Stimulated activated naive CD4-positive, alpha-beta T cell treated with Interleukin-2 at 50 U/mL for 16 hours (primary cell): ENCODE measurements around the gene OMD.

Source experiments
- DNase-seq: peaks from one replicate; lab custom pipeline; 2025; lab: John Stamatoyannopoulos, UW

The OMD gene, protein sequence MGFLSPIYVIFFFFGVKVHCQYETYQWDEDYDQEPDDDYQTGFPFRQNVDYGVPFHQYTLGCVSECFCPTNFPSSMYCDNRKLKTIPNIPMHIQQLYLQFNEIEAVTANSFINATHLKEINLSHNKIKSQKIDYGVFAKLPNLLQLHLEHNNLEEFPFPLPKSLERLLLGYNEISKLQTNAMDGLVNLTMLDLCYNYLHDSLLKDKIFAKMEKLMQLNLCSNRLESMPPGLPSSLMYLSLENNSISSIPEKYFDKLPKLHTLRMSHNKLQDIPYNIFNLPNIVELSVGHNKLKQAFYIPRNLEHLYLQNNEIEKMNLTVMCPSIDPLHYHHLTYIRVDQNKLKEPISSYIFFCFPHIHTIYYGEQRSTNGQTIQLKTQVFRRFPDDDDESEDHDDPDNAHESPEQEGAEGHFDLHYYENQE

DNA sequence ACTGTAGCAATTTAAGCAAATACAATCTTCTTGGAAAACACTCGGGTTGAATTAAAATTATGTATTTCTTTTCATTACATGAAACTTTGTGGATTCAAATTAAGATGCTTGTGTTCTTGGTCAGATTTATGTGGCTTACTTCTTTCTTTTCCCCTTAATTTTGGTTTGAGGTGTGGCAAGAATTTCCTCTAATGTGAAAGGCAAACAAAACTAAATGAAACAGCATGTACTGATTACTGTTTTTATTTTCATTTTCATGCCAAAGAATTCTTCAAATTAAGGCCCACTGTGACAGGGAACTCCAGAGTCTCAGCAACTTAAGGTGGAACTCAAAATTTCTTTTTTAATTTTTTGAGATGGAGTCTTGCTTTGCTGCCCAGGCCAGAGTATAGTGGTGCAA is at the start of gene OMD:
TSS of gene OMD (minus strand) at position 132 of the 400 bp plus-strand sequence. CDS start 6,913 bp downstream, outside the sequence.
- DNase-seq = no peak

DNA sequence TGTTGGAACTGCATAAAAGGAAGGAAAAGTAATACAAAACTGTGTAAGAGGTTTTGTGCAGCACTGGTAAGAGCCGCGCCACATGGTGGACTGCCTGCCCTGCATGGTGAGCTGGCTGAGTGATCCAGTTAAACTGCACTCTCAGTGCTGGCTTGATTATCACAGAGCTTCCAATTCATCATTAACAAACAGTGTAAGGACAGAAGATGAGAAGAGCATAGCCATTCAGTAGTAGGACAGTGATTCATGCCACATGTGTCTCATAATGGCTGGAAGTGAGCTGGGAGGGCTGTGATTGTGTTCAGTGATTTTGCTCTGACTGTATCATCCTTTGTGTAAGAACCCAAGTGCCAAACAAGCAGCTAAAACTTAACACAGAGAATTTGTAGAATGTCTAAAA is 43.9 kb upstream of the OMD start:
- no peak for DNase-seq

DNA sequence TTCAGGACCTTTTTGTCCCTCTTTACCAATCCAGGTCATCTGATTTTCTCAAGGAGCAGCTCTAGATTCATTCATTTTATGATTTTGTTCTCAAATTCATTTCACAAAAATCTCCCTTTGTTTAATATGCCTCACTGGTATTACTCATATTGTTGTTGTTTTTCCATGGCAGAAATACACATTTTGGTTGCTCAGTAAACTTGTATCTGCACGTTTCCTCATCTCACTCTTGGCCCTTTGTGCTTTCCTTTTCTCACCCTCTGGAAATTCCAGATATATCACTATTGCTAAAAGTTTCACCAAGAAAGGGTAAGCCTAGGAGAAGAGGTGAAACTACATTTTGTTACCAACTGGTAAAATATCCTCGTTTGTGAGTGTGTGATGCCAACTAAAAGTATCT is 43.2 kb upstream of the OMD start:
- no peak for DNase-seq

DNA sequence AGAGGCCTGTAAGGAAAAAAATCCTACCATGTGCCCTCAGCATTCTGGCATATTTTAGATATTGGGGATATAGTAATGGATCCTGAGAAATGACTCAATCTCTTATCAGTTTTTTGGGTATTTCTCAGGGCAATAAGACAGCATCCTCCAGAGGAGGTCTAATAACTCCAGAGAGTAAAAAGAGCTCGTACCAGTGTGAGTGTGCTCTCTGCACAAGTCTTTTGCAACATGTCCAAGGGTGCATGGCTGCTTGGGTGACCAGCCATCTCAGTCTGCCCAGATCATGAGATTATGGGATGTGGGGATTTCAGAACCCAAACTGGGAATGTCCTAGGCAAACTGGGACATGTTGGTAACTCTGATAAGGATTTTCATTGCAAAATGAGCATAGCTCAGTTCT is 42.8 kb upstream of the OMD start:
- no peak for DNase-seq

DNA sequence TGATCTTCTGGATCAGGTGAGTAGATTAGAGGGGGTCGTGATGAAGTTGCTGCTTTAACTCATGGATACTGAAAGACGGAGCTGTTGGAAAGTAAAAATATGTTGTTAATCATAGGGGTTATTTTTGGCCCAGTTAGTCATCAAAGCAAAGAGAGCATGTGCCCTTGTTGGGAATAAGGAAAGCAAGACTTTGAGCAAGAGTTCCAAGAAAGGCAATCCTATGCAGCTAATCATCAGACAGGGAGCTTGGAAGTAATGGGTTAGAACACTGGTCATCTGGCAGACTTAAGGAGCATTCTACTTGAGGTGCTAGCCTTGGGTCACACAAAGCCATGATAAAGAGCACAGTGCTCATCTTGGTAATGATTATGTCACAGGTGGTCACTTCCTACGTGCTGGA is 39.7 kb upstream of the OMD start:
- no peak for DNase-seq

DNA sequence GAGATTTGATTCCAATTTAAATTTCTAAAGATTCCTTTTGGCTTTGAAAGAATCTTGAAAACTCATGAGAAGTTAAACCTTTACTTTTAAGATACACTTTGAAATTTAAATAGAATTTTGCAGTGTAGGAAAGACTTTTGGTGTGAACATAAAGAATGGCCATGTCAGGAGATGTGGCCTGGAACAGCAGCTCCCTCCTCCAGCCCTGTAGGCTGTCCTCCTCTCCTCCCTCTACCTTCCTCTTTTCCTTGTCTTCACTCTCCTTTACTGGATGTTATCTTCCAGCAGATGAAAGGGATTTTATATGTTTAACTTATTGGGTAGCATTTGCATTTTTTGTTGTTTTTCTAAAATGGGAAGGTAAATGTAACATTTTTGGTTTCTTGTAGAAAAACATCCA is 39.1 kb upstream of the OMD start:
- DNase-seq = no peak

DNA sequence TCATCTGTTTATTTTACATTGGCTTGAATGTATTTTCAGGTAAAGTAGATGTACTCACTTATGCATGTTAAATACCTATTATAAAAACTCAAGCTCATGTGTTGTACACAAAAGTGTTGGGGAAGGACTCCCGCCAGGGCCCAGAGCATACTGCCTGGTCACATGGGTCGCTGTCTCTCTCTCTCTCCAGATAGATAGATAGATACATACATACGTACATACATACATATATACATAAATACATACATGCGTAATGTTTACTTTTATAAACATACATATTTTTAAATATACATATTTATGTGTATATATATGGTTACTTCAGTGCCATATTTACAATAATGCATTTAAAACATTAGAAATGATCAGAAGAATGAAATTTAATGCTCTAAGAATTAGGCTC is 33.3 kb upstream of the OMD start:
- no peak for DNase-seq

DNA sequence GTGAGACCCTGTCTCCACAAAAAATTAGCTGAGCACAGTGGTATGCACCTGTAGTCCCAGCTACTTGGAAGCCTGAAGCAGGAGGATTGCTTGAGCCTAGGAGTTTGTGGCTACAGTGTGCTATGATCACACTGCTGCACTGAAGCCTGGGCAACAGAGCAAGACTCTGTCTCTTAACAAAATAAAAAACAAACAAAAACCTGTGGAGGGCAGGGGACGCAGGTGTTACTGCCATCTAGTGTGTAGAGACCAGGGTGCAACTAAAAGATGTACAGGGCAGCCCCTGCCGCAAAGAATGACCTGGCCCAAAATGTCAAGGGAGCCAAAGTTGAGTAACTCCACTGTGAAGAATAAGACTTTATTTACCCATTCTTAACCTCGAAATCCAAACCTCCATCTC is 30.9 kb upstream of the OMD start:
- DNase-seq = no peak

DNA sequence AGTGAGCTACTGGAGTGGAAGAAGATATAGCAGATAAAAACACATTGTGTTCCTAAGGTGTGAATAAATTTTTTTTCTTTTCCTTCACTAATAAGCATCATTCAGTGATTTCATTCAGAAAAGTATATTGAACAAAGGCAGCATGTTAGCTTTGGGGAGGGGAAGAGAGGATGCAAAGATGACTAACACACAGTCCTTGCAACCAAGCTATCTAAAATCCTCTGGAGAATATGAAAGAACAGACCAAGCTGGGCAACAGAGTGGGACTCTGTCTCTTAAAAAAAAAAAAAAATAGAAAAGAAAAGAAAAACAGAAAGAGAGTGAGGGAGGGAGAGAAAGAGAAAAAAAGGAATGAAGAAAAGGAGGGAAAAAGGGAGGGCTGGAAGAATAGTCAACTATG is 22.3 kb upstream of the OMD start:
- no peak for DNase-seq

DNA sequence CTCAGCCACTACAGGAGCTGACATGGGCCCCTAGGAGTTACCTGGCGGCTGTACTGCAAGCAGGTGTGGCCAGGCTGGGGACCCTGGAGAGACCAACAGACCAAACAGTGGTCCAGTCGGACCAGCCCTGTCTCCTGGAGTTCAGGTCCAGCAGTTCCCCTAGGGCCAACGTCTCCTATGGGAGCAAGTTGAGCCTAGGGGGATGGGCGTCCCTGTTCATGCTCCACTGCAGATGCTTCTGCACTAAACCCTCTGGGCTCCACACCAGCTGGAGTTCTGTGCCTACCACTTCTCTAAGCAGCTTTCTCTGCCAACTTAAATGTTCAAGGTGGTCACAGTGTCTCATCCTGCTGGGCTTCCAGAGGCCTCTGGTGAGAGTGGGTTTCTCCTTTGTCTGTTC is 20.6 kb upstream of the OMD start:
- no peak for DNase-seq

DNA sequence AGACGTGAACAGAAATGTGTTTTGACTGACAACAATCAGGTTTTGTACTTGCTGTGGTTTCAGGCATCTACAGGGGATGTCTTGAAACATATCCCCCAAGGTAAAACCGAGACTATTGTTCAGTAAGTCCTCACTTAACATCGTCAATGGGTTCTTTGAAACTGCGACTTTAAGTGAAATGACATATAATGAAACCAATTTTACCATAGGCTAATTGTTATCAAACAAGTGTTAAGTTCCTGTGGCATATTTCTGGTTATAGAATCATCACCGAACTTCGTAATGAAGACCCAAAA is 16.4 kb upstream of the OMD start:
- no peak for DNase-seq

DNA sequence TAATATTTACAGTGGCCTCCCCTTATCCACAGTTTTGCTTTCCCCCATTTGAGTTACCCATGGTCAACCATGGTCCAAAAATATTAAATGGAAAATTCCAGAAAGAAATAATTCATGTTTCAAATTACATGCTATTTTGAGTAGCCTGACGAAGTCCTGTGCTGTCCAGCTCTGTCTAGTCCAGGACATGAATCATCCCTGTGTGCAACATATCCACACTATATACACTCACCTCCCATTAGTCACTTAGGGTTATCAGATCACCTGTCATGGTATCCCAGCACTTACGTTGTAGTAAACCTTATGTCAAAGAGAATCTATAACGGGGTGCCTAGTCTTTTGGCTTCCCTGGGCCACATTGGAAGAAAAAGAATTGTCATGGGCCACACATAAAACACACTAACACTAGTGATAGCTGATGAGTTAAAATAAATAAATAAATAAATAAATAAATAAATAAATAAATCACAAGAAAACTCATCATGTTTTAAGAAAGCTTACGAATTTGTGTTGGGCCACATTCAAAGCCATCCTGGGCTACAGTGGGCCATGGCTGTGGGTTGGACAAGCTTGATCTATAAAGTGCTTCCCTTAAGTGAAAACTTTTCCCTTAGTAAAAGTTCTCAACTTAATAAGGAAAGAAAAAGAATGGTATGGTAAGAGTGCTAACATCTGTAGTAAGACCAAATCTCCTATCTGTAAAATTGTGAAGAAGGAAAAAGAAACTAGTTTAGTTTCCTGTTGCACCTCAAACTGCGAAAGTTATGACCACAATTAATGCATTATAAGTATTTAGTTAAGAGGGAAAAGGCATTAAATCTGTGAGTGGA is 15.9 kb upstream of the OMD start:
- DNase-seq = no peak

DNA sequence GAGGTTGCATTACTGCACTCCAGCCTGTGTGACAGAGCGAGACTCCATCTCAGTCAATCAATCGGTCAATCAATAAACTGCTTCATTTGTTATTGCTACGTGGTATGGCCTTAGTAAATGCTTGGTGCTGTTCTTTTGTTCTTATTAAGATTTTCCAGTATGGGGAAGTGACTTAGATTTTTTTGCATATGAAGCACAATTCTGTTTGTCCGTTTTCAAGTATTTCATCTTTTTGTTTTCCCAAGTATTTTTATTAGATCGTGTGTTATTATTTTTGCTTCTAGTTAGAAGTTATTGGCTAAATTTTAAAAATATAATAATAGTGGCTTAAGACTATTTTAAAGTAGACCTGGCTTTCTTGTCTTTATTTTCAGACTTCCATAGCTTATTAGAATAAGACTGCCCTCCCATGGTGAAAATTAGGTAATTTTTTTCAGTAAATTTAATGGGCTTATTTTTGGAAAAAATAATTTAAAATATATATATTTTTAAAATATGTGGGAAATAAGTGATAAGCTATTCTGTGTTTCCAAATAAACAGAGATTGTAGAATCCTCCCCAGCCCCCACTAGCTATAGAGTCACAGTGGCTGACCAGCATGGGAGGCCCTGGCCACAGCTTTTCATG is 14.7 kb upstream of the OMD start:
- DNase-seq = no peak

DNA sequence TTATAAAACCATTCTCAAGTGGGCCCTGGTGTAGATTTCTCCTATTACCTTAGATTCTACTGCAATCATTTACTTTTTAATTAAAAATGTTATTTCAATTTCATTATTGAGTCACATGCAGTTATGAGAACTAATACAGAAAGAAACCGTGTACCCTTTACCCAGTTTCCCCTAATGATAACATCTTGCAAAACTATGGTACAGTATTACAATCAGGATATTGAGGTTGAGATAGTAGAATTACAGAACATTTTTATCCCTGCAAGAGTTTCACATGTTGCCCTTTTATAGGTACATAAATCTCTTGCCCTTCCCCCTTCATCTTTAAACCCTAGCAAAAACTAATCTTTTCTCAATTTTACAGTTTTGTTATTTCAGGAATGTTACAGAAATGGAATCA is 11.0 kb upstream of the OMD start:
- no peak for DNase-seq

DNA sequence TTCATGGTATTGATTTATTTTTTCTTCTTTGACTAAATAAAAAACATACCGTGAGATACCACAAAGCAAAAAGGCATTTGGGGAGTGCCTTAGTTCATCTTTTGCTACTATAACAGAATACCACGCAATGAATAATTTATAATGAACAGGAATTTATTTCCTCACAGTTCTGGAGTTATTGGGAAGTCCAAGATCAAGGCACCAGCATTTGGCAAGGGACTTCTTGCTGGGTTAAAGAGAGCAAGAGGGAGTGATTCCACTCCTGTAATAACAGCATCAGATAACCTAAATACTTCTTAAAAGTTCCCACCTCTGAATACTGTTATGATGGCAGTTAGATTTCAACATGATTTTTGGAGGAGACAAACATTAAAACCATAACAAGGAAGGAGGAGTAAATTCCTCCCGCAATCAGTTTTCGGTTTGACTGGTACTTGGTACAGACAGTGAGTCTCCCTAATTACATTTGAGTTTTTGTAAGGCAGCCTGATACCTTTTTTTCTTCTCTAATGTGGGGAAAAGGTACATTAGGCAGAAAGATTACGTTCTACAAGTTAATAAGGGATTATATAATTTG is 8.8 kb upstream of the OMD start:
- no peak for DNase-seq

DNA sequence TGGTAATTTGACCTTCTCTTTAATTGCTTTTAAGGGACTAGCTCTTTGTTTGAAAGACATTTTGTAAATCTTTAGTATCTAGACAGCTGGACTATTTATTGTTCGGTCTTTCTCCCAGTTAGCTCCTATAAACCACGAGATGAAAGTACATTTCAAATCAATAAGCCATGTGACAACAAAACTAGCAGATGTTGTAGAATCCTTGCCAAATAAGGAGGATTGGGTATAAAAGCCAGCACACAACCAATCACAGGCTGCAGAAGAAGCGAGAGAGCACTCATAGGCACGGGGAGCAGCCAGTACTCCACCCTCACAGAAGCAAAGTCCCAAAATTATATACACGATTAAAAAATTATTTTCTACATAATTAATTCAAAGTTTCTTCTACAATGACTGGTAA is 8.1 kb upstream of the OMD start:
- DNase-seq = no peak

DNA sequence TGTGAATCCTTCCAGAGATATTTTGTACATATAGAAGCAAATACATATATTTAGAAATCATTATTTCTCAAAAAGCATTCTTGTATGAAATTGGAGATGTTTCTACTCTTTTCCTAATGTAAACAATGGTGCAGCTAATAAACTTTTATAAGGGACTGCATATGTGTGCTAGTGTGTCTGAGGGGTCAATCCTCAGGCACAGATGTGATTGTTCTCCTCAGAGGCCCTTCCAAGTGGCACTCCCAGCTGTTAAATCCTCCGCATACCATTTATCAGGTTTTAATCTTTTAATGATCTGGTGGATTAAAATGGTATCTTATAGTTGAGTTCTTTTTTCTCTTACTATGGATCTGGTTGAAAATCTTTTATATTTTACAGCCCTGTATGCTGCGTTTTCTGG is 5.6 kb upstream of the OMD start:
- DNase-seq = no peak

DNA sequence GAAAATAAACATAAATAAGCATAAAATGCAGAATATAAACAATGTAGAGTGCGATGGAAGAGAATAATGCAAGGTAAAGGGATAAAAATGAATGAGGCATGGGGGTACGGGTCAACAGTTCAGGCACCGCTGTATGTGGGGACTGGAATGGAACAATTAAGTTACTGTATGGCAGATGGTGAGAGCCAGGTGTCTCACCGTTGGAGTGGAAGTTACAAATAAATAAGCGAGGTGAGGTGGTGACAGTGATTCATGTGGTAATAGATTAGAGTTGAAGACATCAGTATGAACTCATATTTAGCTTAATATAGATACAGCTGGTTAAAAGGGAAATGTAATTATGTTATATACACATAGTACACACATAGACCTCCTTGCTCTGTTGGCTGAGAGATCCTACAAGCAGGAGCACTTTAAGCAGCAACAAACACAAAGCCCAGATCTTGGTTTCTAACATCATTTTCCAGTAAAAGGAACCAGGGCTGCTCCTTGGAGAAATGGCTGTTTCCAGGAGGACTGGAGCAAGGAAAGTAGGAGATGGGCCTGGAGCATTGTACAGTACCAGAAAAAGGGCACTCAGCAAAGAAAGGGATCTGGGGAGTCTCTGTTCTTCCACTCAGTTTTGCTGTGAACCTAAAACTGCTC is 2.4 kb upstream of the OMD start:
- no peak for DNase-seq

DNA sequence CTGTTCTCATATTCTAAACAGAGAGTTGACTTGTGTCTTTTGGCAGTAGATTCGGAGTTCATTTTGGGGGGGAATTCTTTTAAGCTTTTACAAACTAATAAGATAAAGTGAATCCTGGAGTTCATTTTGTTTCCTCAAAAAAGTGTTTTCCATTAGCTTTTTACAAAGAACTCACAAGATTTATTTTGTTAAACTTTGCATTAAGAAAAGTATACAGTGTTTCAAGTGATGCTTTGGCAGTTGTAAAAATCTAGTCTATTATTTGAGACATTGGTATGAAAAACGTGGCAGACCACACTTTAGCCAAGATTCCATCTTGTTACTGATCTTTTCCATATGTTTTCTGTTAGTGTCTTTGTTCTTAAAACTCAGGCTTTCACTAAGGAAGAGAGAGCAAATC is 1.2 kb upstream of the OMD start:
- DNase-seq = no peak

DNA sequence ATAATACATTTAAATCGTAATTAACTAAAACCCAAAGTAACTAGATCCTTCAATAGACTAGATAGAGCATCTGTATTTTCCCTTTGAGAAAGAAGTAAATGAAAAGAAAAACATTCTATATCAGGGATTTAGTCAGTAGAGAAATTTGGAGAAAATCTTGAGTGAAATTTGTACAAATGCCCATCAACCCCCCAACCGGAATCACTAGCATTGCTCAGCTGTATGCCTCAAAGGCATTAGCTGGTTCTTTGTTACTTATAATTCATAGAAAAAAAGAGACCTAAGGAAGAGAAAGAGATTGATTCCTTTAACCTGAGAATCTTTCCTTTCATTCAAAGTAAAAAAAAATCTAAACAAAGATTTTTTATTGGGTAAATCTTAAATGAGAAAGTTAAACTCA is 659 bp downstream of the OMD start:
- DNase-seq = no peak

DNA sequence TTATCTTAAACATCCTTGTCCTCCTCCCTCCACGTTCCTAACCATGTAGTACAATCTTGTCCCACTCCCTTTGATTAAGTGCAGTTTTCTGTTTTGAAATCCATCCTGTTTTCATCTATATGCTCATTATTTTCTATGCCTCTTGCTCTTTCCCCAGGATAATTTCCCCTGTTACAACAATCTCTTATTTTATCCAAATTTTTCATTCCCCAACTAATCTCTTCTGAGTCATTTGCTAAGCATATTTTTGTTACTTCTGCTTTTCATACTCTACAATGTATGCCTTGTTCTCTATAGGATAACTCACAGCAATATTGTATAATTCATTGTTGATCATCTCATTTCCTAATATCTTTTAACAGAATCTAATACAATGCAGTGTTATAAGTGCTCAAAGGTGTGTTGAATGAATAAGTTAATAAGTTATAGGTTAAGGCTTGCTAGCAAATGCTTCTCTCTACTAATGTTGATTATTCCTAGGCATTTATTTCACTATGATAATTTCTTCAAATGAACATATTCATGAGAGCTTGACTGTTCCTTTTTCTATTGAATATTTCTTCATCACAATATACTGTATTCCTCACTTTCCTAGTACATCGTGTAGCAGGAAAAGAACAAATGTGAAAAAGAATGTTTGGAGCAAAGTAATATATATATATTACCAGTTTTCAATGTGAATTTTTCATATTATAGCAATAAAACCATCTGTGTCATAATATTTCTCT is 1.5 kb downstream of the OMD start:
- DNase-seq = no peak

DNA sequence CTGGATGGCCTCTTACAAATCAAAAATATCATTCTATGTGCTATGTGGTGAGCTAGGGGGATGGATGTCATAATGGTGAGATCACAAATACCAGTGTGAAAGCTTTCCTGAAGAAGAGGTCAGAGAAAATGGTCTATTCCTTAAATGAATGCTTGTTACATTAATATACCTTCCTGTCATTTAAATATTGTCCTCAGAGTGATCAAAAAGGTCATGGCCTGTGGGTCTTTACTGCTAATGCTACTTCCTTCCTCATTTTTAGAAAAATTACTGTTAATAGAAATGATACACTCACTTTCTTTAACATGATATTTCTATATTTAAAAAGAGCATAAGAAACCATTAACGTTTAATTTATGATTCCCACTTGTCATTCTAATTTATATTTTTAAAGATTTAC is 9.7 kb downstream of the OMD start:
- DNase-seq = no peak
